HG03108 (cell line): ENCODE results near the gene PSMB2.
"Not testable (repeated sequence)": the region's sequence is repeated elsewhere in the genome, so short reads cannot be mapped to it uniquely, and the experiment has no call there.

Source experiments
- ATAC-seq: cut with Tn5 transposase; IDR thresholded peaks from one replicate; pipeline ENCODE4 v1.9.1; 2021; ENCODE audit warnings: moderate library complexity; ENCODE audit not compliant: unreplicated experiment

Gene PSMB2

DNA sequence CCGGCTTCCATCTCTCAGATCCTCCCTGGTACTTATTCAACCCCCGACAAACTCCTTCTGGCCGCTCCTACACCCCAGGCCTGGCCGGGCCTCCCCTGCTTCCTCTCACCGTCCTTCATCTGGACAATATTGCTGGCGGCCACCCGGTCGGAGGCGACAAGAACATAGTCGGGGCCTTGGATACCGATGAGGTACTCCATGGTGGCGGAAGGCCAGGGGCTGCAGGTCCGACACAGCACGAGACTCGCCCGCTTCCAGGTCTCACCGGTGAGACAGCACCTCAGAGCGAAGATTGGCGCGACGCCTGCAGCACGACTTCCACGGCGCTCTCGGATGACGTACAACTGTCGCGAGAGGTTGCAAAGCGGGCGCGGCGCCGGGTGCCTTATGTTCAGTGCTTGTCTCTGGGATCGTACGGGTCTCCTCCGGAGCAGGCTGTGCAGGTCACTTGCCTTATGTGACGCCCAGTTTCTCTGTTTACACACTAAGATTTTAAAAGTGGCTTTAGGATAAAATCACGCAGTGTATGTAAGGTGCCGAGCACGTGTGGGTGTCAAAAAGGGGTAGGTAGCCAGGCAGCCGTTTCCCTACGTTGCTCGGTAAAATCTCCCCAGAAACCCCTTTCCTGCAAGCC, at the start of gene PSMB2:
TSS of gene PSMB2 (minus strand) at position 294 of the 634 bp plus-strand sequence. CDS start at position 200, 94 bp downstream.
- ATAC-seq: peak; percentile 67

DNA sequence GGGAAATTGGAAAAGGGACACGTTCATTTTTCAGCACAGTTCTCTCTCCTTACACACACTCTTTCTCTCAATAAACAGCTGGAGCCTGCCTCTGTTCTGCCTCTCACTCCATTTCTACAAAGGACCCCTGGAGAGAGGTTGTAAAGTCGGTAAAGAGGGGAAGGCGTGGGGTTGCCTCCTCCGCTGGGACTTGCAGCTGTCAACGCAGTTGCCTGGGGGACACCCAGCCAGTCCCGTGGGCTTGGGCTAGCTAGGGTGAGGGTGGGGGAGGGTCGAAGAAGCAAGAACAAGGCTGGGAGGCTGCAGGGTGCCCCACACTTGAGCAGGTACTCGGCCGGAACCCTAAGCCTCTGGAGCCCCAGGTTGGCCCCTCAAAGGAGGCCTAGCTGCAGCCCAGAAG, 49.8 kb upstream of the PSMB2 start:
- ATAC-seq: no peak

DNA sequence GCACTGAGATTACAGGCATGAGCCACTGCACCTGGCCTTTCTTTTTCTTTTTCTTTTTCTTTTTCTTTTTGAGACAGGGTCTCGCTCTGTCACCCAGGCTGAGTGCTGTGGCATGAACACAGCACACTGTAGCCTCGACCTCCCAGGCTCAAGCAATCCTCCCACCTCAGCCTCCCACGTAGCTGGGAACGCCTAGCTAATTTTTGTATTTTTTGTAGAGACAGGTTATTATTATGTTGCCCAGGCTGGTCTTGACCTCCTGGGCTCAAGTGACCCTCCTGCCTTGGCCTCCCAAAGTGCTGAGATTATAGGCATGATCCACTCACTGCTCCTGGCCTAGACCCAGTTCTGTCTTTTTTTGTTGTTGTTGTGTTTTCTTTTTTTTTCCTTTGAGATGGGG, 48.8 kb upstream of the PSMB2 start:
- ATAC-seq: not testable (repeated sequence)

DNA sequence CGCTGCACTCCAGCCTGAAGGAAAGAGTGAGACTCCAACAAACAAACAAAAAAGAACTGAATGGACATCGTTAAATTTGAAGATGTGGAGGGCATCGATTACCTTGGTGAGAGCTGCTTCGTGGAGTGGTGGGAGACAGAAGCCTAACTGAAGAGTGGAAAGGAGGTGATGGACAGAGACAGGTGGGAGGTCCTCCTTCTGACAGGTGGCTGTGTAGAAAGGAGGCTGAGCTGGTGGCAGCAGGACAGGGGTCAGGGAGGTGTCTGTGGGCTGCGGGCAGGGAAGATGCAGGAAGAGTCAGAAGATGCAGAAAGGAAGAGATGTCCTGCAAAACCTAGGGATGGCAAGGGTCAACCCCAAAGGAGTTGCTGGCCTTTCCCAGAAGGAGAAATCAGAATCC, 46.8 kb upstream of the PSMB2 start:
- ATAC-seq: no peak

DNA sequence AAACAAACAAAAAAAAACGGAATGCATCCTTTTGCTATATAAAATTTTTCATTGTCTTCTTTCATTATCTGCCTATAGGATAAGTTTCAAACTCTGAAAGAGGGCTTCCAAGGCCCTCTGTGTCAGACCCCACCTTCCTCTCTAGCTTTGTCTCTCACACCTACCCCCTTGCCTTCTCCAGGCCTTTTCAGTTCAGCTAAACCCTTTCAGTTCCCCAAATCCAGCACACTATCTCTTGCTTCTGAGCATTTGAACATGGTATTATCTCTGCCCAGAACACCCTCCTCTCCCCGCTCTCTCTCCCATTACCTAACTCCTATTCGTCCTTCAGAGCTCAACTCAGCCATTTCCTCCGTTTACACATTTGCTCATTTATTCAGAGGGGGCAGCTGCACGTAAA, 41.7 kb upstream of the PSMB2 start:
- ATAC-seq: no peak

DNA sequence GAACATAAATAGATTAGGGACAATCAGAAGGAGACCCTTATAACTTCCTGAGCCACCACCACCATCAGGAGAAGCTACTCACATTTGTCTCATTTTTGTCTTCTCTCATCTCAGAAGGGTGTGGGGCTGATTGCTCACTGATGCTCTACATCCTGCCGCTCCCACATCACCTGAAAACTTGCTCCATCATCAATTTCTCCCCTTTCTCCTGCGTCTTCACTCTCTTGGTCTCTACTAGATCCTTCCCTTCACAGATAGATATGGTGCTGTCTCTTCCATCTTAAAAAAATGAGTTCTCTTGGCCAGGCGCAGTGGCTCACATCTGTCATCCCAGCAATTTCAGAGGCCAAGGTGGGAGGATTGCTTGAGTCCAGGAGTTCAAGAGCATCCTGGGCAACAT, 38.9 kb upstream of the PSMB2 start:
- no peak for ATAC-seq

DNA sequence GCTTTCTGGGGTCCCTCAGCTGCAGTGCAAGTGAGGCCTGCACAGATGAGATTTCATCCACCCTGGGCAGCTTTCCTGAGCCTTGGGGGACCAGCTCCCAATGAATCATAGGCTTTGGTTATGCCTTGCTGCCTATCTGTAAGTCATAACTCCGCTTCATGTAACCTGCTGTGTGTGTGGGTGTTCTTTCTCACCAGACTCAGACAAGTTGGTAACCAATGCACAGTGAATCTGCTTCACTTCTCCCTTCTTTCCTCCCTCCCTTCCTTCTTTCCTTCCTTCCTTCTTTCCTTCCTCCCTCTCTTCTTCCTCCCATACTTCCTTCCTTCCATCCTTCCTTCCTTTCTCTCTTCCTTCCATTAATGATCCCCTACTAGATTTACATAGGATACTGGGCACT, 34.4 kb upstream of the PSMB2 start:
- no peak for ATAC-seq

DNA sequence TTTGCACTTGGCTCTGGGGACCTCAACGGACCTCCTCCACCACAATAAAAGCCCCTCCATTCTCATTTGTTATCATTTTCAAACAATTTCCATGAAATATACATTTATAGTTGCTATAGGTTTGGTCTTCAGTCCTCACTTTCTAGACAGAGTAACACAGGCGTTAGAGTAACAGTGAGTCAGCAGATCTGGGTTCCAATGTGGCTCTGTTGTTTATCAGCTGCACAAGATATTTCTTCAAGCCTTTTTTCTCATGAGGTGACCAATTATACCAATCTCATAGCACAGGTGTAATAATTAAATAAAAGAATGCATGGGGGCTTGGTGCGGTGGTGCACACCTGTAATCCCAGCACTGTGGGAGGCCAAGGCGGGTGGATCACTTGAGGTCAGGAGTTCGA, 32.8 kb upstream of the PSMB2 start:
- ATAC-seq: no peak

DNA sequence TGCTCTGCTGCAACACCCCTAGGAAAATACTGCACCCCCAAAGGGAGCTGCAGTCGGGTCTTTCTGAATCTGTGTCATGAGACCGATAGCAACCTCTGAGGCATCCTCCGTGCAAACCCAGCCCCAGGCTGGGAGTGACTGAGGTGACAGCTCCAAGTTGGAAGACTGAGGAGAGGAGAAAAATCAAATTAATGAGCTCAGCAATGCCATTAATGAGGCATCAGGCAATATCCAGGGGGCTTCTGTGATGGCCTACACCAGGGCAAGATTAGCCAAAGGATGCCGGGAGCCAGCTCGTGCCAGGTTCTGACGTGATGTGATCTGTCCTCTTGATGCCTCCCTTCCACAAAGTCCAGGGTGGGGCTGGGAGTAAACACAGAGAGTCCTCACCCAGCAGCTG, 30.8 kb upstream of the PSMB2 start:
- ATAC-seq: no peak

DNA sequence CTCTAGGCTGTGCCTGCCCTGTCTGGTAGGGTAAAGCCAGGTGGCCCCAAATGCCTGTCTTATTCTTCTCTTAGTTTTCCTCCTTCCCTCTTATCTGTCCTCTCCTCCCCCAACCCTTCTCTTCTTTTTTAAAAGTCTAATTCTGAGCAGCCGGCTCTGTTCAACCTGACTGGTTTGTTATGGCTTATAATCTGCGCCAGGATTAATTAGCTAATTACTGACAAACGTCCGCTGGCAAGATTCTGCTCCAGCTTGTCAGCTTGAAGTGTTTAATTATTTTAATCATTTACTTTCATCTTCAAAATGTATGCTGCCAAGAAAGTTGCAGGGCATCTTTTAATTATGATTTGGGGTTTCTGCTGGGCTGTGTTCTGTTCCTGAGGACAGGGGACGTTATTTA, 27.2 kb upstream of the PSMB2 start:
- ATAC-seq: no peak

DNA sequence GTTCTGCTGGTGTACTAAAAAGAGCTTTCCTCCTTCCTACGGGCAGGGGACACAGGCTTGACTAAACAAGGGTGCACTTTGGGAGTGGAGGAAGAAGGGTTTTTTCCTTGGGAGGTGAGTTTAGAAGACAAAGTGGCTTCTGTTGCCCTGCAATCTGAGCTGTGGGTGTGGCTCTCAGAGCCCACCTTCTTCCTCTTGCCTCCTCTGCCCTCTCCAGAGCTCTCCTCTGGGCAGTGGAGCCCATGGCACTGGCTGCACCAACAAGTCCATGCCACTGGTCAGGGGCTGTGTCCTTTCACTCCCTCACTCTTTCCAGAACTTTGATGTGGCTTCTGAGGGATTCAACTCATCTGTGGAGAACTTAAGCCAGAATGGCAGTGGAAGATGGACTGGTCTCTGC, 25.6 kb upstream of the PSMB2 start:
- no peak for ATAC-seq

DNA sequence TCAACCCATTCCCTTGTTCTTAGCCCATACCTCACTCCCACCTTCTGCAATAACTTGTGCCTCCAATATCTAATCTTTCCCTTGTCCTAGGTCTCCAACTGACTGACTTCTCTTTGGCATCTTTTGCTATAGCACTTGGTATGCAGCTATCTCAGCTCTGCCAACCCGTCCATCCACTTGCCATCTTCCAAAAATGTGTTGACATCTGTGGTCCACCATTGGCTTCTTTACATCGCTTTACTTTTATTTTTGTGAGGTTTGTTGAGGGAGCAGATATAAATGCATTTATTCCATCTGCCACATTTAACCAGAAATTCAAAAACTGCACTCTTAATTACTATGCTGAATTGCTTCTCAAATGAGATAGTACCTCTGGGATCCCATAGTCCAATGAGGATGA, 24.9 kb upstream of the PSMB2 start:
- ATAC-seq: no peak

DNA sequence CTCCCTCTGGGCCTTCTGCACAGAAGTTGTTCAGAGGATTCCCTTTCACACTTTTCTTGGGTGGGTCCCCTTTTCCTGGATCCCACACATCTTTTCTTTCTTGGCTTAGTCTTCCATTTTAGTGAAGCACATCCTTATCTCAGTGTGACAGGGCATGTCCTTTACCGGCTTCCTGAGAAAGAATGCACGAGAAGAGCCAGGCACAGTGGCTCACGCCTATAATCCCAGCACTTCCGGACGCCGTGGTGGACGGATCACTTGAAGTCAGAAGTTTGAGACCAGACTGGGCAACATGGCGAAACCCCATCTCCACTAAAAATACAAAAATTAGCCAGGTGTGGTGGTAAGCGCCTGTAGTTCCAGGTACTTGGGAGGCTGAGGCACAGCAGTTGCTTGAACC, 22.1 kb upstream of the PSMB2 start:
- no peak for ATAC-seq

DNA sequence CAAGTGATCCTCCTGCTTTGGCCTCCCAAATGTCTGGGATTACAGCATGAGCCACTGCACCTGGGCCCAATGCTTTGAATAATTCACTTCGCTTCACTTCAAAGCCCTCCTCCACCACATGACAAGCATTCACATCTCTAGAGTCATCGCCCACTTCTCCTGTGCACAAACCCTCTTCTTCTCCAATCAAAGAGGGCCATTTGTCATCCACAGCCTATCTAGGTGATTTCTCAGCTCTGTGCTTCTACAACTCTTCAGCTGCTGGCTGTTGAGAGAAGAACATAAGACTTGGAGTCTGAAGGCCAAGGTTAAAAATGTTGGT, 20.1 kb upstream of the PSMB2 start:
- no peak for ATAC-seq

DNA sequence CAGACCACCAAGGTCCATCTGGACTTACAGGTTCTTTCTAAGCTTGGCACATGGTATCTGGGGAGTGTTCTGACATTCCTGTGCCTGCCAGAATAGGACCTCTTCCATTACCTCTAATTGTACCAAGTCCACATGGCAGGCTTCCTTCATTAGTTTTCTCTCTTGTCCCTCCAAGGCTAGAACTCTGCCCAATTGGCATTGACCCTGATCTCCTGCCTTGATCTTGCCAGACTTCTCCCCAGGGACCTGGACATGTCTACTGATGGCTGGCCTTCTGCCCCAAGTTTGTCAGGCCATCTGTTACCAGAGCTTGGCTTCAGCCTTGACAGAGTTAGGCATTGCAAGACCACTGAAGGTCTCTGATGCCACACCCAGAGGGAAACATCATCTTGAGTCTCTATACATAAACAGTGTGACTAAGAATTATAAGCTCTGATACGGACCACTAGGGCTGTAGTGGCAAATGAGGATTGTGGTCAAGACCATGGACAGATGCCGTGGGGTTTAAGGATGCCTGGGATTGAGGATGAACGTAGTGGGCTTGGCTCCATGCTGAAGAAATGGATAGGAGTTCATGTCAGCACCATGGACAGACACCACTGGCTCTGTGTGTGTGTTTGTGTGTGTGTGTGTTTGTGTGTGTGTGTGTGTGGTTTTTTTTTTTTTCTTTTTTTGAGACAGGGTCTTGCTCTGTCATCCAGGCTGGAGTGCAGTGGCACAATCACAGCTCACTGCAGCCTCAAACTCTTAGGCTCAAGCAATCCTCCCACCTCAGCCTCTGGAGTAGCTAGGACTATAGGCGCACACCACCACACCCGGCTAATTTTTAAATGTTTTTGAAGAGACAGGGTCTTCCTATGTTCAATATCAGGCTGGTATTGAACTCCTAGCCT, 19.5 kb upstream of the PSMB2 start:
- ATAC-seq: no peak

DNA sequence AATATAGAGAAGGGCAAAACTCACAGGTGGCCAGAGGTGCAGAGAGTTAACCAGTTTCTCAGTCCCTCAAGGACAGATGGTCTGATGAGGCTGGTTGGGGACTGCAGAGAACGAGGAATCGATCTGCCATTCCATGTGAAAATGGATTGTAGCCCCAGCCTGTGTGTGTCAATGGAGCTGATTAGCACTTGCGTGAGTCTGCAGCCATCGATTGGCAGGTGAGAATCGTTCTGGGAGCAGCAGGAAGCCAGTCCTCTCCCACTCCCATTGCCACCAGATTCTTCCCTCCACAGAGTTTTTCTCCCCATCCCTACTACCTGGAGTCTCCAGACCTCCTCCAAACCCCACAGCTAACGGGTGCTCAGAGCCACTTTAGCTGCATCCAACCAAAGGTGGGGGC, 18.3 kb upstream of the PSMB2 start:
- ATAC-seq: no peak

DNA sequence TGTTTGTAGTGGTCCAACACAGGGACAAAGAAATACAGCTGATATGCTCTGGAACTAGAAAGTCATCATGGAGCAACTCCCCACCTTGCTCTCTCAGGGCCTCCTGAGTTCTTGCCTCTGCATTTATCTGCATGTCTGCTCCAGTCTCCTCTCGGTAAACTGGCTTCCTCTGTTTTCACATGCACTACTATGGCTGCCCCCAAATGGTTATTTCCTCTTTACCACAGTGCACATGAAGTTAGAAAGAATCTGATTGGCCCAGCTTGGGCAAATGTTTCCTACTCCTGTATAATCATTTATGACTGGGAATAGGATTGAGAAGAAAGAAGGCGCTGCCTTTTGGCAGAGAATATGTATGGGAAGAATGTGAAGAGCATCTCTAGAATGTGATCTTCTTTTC, 16.5 kb upstream of the PSMB2 start:
- ATAC-seq: no peak

DNA sequence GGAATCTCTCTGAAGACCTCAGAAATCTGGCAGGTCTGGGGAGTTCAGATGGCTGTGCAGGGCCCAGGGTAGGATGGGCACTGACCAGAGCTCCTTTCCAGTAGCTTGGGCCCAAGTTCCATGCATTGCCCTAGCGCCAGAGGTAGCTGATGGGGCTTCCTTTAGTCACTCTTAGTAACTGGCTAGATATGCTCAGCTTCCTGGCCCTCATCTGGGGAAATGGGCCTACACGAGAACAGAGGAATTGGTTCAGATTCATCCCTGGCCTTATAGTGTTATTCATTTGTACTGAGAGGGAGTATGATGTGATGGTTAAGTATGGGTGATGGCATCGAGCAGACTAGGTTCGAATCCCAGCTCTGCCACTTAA, 15.5 kb upstream of the PSMB2 start:
- ATAC-seq: no peak

DNA sequence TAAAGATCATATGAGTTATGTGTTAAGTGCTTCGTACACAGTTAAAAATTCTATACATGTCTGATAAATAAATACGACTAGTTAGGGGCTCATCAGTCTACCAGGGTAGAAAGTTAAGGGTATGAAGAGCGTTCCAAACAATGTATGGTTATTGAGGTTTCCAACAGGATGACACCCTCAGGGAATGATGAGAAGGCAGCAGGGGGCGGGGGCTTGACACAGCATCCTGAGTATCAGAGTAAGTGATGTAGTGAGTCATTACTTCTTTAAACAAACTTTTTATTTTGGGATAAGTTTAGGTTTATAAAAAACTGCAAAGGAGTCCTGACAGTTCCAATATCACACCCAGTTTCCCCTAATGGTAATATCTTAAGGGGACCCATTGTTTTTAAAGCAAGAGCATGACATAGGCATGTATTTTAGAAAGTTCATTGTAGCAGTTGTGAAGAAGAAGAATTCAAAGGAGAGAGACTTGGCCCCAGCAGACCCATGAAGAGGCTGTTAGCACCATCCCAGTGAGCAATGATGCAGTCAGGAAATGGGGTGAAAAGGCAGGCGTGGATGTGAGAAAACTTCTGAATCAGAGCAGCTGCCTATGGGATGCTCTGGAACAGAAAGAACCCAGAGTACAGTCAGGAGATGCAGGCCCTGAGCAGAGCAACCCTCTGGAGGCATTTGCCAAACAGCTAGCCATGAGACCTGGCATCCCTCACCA, 15.0 kb upstream of the PSMB2 start:
- ATAC-seq: no peak

DNA sequence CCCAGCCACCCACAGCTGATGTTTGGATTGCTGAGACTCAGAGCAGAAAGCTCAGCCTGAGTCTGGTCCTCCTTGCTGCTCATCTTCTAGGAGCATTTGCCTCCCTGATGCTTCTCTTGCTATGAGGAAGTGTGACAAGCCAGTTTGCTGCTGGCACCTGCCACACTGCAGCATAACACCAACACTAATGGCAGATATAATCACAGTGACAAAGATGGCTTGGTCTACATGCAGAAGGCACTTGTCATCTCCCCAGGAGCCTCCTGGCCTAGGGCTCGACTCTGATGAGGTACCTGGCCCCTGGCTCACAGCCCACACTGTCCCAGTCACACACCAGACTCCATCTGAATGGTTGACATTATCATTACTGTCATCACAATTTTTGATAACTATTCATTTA, 13.9 kb upstream of the PSMB2 start:
- ATAC-seq: no peak

DNA sequence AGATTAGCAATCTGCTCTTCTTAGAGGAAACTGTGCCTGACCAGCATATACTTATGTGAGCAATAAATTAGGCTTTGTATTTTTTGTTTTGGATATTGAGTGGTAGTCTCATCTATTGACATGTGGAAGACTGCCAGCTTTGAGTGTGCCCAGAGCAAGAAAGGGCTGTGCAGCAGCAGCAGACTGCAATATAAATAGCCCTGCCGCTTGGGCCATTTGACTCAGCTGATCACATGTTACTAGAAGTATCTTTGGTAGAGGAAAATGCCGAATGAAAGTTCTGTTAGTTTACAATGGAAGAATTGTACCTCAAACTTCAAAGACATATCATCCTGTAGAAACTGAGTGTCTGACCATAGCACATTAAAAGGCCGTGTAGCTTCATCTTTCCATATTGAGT, 9.1 kb upstream of the PSMB2 start:
- ATAC-seq: no peak

DNA sequence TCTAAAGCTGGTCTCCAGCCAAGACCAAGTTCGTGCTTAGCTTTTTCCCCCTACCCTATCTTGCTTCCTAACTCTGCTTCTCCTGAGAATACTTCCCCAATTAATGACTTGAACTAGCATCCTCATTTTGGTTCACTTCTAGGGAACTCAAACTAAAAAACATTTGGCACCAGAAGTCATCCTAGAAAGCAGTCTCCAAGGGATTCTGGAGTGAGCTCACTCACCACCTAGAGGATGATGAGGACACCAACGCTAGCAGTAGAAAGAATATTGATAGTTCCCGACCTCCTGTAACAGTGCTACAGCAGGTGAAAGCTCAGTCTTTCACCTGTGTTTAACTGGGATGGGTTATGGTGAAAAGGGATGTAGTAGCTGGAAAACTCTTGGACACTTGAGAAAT, 4.7 kb upstream of the PSMB2 start:
- no peak for ATAC-seq
